Naive thymus-derived CD4-positive, alpha-beta T cell (primary cell): ENCODE data around the gene ADGRG1. TPM values are rescaled to one million over a fixed set of nuclear protein-coding genes. Genes with fewer than 3 reads are reported as not detected.

Experiments
- ATAC-seq: fragments of 150-1000 bp; cut with Tn5 transposase; 2 replicates; pipeline ENCODE4 v1.10.0; 2021; ENCODE audit warnings: mild to moderate bottlenecking, moderate library complexity
- CTCF ChIA-PET: fragments of 350-600 bp; sonication (Branson Sonifier 250); formaldehyde crosslinking; loops from one replicate; lab custom pipeline; 2021; ENCODE audit warnings: antibody characterized with exemption; lab: Charles Lee
- POLR2A ChIA-PET: fragments of 350-600 bp; sonication (Branson Sonifier 250); formaldehyde crosslinking; loops from one replicate; lab custom pipeline; 2021; ENCODE audit warnings: antibody characterized with exemption, inconsistent platforms; lab: Charles Lee
- DNase-seq, 9 donors: peaks; one replicate each; pipeline versions ENCODE4 v3.0.0 to v3.0.0-alpha.2; 2020 to 2022; ENCODE audit warnings: mixed read lengths in 1 of 9
- H3K27ac ChIP-seq: one replicate; pipeline ENCODE4 v1.7.0; 2013; ENCODE audit warnings: mild to moderate bottlenecking, low read depth, low read length, moderate library complexity
- H3K27me3 ChIP-seq, 2 donors: one replicate each; pipeline ENCODE4 v1.7.0; 2013; ENCODE audit warnings: low read length in 2 of 2, mild to moderate bottlenecking in 2 of 2, moderate library complexity in 2 of 2; ENCODE audit not compliant: control insufficient read depth in 2 of 2, insufficient read depth in 2 of 2
- H3K36me3 ChIP-seq, 3 experiments: 1 replicate in 2 of 3; 2 replicates in 1 of 3; pipeline ENCODE4 v1.7.0; 2013; ENCODE audit warnings: low read length in 3 of 3, mild to moderate bottlenecking in 3 of 3, moderate library complexity in 1 of 3; ENCODE audit not compliant: insufficient read depth in 3 of 3, control insufficient read depth in 2 of 3
- H3K4me1 ChIP-seq, 2 donors: one replicate each; pipeline ENCODE4 v1.7.0; 2013; ENCODE audit warnings: low read length in 2 of 2, mild to moderate bottlenecking in 2 of 2, moderate library complexity in 1 of 2; ENCODE audit not compliant: control insufficient read depth in 2 of 2, insufficient read depth in 2 of 2
- H3K4me3 ChIP-seq: 2 replicates; pipeline ENCODE4 v1.7.0; 2013; ENCODE audit warnings: mild to moderate bottlenecking, low read length
- H3K9me3 ChIP-seq, 3 experiments: 1 replicate in 2 of 3; 2 replicates in 1 of 3; pipeline ENCODE4 v1.7.0; 2013; ENCODE audit warnings: low read length in 3 of 3; ENCODE audit not compliant: control insufficient read depth in 2 of 3
- H3K27ac Mint-ChIP-seq, 9 donors: one replicate each; pipeline ENCODE4 v1.8.0; 2020 to 2022; ENCODE audit warnings: mixed read lengths in 9 of 9, mild to moderate bottlenecking in 8 of 9, moderate library complexity in 5 of 9, inconsistent platforms in 2 of 9
- H3K27me3 Mint-ChIP-seq, 5 donors: one replicate each; pipeline ENCODE4 v1.8.0; 2021 to 2022; ENCODE audit warnings: mixed read lengths in 5 of 5, mild to moderate bottlenecking in 1 of 5
- H3K36me3 Mint-ChIP-seq, 5 donors: one replicate each; pipeline ENCODE4 v1.8.0; 2020 to 2022; ENCODE audit warnings: mixed read lengths in 5 of 5, mild to moderate bottlenecking in 3 of 5, inconsistent platforms in 1 of 5
- H3K4me1 Mint-ChIP-seq, 7 donors: one replicate each; pipeline ENCODE4 v1.8.0; 2020 to 2022; ENCODE audit warnings: mixed read lengths in 7 of 7, mild to moderate bottlenecking in 3 of 7, inconsistent platforms in 1 of 7
- H3K4me3 Mint-ChIP-seq, 10 donors: one replicate each; pipeline ENCODE4 v1.8.0; 2020 to 2022; ENCODE audit warnings: mild to moderate bottlenecking in 10 of 10, mixed read lengths in 10 of 10, moderate library complexity in 6 of 10, inconsistent platforms in 2 of 10
- H3K9me3 Mint-ChIP-seq, 11 donors: one replicate each; pipeline ENCODE4 v1.8.0; 2020 to 2022; ENCODE audit warnings: mixed read lengths in 11 of 11, mild to moderate bottlenecking in 4 of 11, inconsistent platforms in 1 of 11, moderate library complexity in 1 of 11
- intact Hi-C, 2 donors: fragments of 100-400 bp; cut with micrococcal nuclease; formaldehyde crosslinking; loops; one replicate each; pipeline ENCODE4 v1.15.1; 2023
- polyA plus RNA-seq, 2 donors: library from polyadenylated mRNA; unstranded; fragments of 300-500 nt; fragmentation: Illumina TruSeq; gene quantifications; one replicate each; pipeline ENCODE4 v1.2.3, GENCODE V29; 2021
- total RNA-seq, 6 experiments: library from RNA in 5 of 6; stranded (reverse) in 5 of 6; gene quantifications; 1 replicate in 5 of 6; 2 replicates in 1 of 6; pipeline ENCODE4 v1.2.3 and lab custom pipeline; 2021 to 2026

Gene ADGRG1
- total and polyA plus RNA-seq, 7 experiments from 2014 or later: 0.07 to 96.0 (median 1.5) TPM

- H3K9me3 ChIP-seq: no peaks in the 10 kb centered on the region
- CTCF ChIA-PET: no interaction called here
- ATAC-seq (no peak), DNase-seq (no peak)
- H3K4me1 ChIP-seq: peaks cover 10 to 47% of the 10 kb centered on the region in 2 donors
- Mint-ChIP-seq H3K27ac (peak overlapping the region in 1 of 9 donors; percentile 4), H3K4me1 (peaks cover 8 to 54% (median 20%) of the 10 kb centered on the region in 7 donors), H3K27me3 (peaks cover 0 to 2% (median 0%) of the 10 kb centered on the region in 5 donors), H3K4me3 (no peak overlapping the region), H3K36me3 (peaks cover 0 to 3% (median 0%) of the 10 kb centered on the region in 5 donors), H3K9me3 (no peaks in the 10 kb centered on the region)
- H3K27me3 ChIP-seq: no peaks in the 10 kb centered on the region
- H3K27ac ChIP-seq: no peak overlapping the region
- no peak overlapping the region for H3K4me3 ChIP-seq
- POLR2A ChIA-PET: no interaction called here
- no peaks in the 10 kb centered on the region for H3K36me3 ChIP-seq
- intact Hi-C loops: loop anchor here in 1 of 2 donors (2.0 to 10.0 kb wide), 2 partner anchors 15 to 73 kb away; partner anchors contain the start of gene CCDC102A
These were observed 20.6 kb upstream of the ADGRG1 start for GRCh38 chr16:57607676-57608461.

GRCh38 chr16:57608462-57609113 lies 19.8 kb upstream of the ADGRG1 start:
- DNase-seq (no peak), ATAC-seq (no peak)
- ChIA-PET POLR2A (interaction anchor here (0.6 kb wide), 1 partner anchor 314 kb away, joined by 4 read pairs; no protein-coding TSS in a partner anchor), CTCF (interaction anchor here (0.8 kb wide), 1 partner anchor 16 kb away, joined by 3 read pairs; no protein-coding TSS in a partner anchor)
- H3K4me1 ChIP-seq: peaks cover 10 to 39% of the 10 kb centered on the region in 2 donors
- no peak overlapping the region for H3K4me3 ChIP-seq
- peaks cover 11 to 47% (median 14%) of the 10 kb centered on the region in 7 donors for H3K4me1 Mint-ChIP-seq
- no peaks in the 10 kb centered on the region for H3K27me3 ChIP-seq
- H3K36me3 ChIP-seq: no peaks in the 10 kb centered on the region
- H3K4me3 Mint-ChIP-seq: no peak overlapping the region
- H3K36me3 Mint-ChIP-seq: peaks cover 0 to 2% (median 0%) of the 10 kb centered on the region in 5 donors
- peak overlapping the region in 2 of 9 donors; percentile 4 to 32 for H3K27ac Mint-ChIP-seq
- H3K9me3 Mint-ChIP-seq: no peaks in the 10 kb centered on the region
- intact Hi-C loops: loop anchor here (1.0 to 10.0 kb wide), 5 partner anchors 16 to 74 kb away; partner anchors contain the start of gene CCDC102A (in 1 of the 2)
- no peaks in the 10 kb centered on the region for H3K27me3 Mint-ChIP-seq
- H3K27ac ChIP-seq: no peak overlapping the region
- H3K9me3 ChIP-seq: no peaks in the 10 kb centered on the region

- Mint-ChIP-seq H3K36me3 (peaks cover 0 to 2% (median 0%) of the 10 kb centered on the region in 5 donors), H3K4me3 (peak overlapping the region; percentile 38 to 84 (median 62)), H3K27me3 (no peaks in the 10 kb centered on the region), H3K4me1 (peaks cover 11 to 47% (median 13%) of the 10 kb centered on the region in 7 donors), H3K9me3 (no peaks in the 10 kb centered on the region), H3K27ac (peak overlapping the region in 8 of 9 donors; percentile 20 to 91 (median 52))
- Histone ChIP-seq H3K27me3 (no peaks in the 10 kb centered on the region), H3K4me1 (peaks cover 10 to 42% of the 10 kb centered on the region in 2 donors), H3K27ac (no peak overlapping the region), H3K4me3 (peak overlapping the region; percentile 38), H3K9me3 (no peaks in the 10 kb centered on the region), H3K36me3 (no peaks in the 10 kb centered on the region)
- intact Hi-C loops: loop anchor here (1.0 to 10.0 kb wide), 6 partner anchors 7 to 75 kb away; partner anchors contain the start of gene CCDC102A (in 1 of the 2)
- ATAC-seq (peak; percentile 91), DNase-seq (peak in 7 of 9 donors; percentile 29 to 74 (median 35))
- ChIA-PET CTCF (interaction anchor here (0.7 to 1.5 kb wide), 4 partner anchors 17 to 52 kb away, joined by 3 to 7 read pairs (median 4); no protein-coding TSS in a partner anchor), POLR2A (interaction anchor here (0.7 to 2.0 kb wide), 2 partner anchors 9 to 17 kb away, joined by 3 to 11 read pairs; no protein-coding TSS in a partner anchor)
These were observed 18.7 kb upstream of the ADGRG1 start for GRCh38 chr16:57609541-57610401.

GRCh38 chr16:57610611-57611010 lies 17.8 kb upstream of the ADGRG1 start:
- Mint-ChIP-seq H3K27ac (peak overlapping the region in 1 of 9 donors; percentile 91), H3K4me1 (peaks cover 7 to 45% (median 13%) of the 10 kb centered on the region in 7 donors), H3K27me3 (no peaks in the 10 kb centered on the region), H3K36me3 (no peaks in the 10 kb centered on the region), H3K9me3 (no peaks in the 10 kb centered on the region), H3K4me3 (no peak overlapping the region)
- ATAC-seq: no peak
- ChIA-PET CTCF (interaction anchor here (0.6 to 1.5 kb wide), 4 partner anchors 18 to 38 kb away, joined by 3 to 7 read pairs (median 3); no protein-coding TSS in a partner anchor), POLR2A (interaction anchor here (2.0 kb wide), 1 partner anchor 9 kb away, joined by 11 read pairs; no protein-coding TSS in a partner anchor)
- no peak overlapping the region for H3K27ac ChIP-seq
- no peaks in the 10 kb centered on the region for H3K36me3 ChIP-seq
- DNase-seq: no peak
- H3K9me3 ChIP-seq: no peaks in the 10 kb centered on the region
- H3K4me3 ChIP-seq: peak overlapping the region; percentile 38
- H3K27me3 ChIP-seq: no peaks in the 10 kb centered on the region
- H3K4me1 ChIP-seq: peaks cover 10 to 43% of the 10 kb centered on the region in 2 donors
- intact Hi-C loops: loop anchor here in 1 of 2 donors (1.0 kb wide), 1 partner anchor 8 kb away; no protein-coding TSS in a partner anchor

GRCh38 chr16:57611181-57611580 lies 17.2 kb upstream of the ADGRG1 start:
- Histone ChIP-seq H3K4me3 (no peak overlapping the region), H3K36me3 (no peaks in the 10 kb centered on the region), H3K27ac (no peak overlapping the region), H3K9me3 (no peaks in the 10 kb centered on the region), H3K4me1 (peaks cover 10 to 43% of the 10 kb centered on the region in 2 donors), H3K27me3 (no peaks in the 10 kb centered on the region)
- no peaks in the 10 kb centered on the region for H3K36me3 Mint-ChIP-seq
- H3K27ac Mint-ChIP-seq: peak overlapping the region in 1 of 9 donors; percentile 68
- no peak overlapping the region for H3K4me3 Mint-ChIP-seq
- no peaks in the 10 kb centered on the region for H3K9me3 Mint-ChIP-seq
- H3K27me3 Mint-ChIP-seq: no peaks in the 10 kb centered on the region
- peaks cover 7 to 45% (median 13%) of the 10 kb centered on the region in 7 donors for H3K4me1 Mint-ChIP-seq
- intact Hi-C loops: no loop called here
- ChIA-PET CTCF (no interaction called here), POLR2A (interaction anchor here (2.0 kb wide), 1 partner anchor 10 kb away, joined by 11 read pairs; no protein-coding TSS in a partner anchor)
- DNase-seq: no peak
- no peak for ATAC-seq
